ENCODE results near the gene SYNGR4.

GRCh38 chr19:48392860-48393558 is 28.8 kb downstream of the SYNGR4 start:
- no peak for TF ChIP-seq POLR2AphosphoS5 (IDR thresholded peaks at IDR 0.05; ENCODE audit: low read depth, low read length)
- no peak for TF ChIP-seq EZH2 (IDR thresholded peaks at IDR 0.05)
- no peak for TF ChIP-seq CTCF (IDR thresholded peaks at IDR 0.05 in 2 of 3, conservative IDR thresholded peaks at IDR 0.05 in 1 of 3; ENCODE audit: borderline replicate concordance in 1 of 3, insufficient read depth in 1 of 3, low read depth in 2 of 3, low read length in 2 of 3)
- no peak for TF ChIP-seq POLR2A (IDR thresholded peaks at IDR 0.05; ENCODE audit: borderline replicate concordance, extremely low read depth, insufficient read depth, insufficient read length)
- TF ChIP-seq FOSL1 (IDR thresholded peaks at IDR 0.05; ENCODE audit: low read depth) = no peak
- TF ChIP-seq SP1 (IDR thresholded peaks at IDR 0.05; ENCODE audit: low read depth) = no peak
- no peak for TF ChIP-seq YY1 (IDR thresholded peaks at IDR 0.05; ENCODE audit: extremely low read depth, insufficient replicate concordance, low read depth, low read length)
- no peak for TF ChIP-seq ZBTB33 (IDR thresholded peaks at IDR 0.05; ENCODE audit: extremely low read depth, insufficient replicate concordance, low read length)
- TF ChIP-seq ZNF274 (IDR thresholded peaks at IDR 0.05; ENCODE audit: low read depth, low read length) = no peak
- no peak for TF ChIP-seq TCF7L2 (IDR thresholded peaks at IDR 0.05; ENCODE audit: borderline replicate concordance, extremely low read depth, insufficient read depth, insufficient read length)
- TF ChIP-seq EGR1 (IDR thresholded peaks at IDR 0.05; ENCODE audit: low read depth) = no peak
- TF ChIP-seq CBX3 (IDR thresholded peaks at IDR 0.05; ENCODE audit: low read depth) = no peak
- TF ChIP-seq SIN3A (IDR thresholded peaks at IDR 0.05; ENCODE audit: low read depth) = no peak
